Activated CD8-positive, alpha-beta memory T cell treated with anti-CD3 and anti-CD28 coated beads, Interleukin-2, amount 50 U/mL, for 48 hours (primary cell): ENCODE data around the gene GJB1.

ENCODE experiments used
- DNase-seq: peaks from one replicate; pipeline ENCODE4 v3.0.0-alpha.2; 2020

GJB1 gene

GRCh38 chrX:71216485-71216884, 6.5 kb upstream of the GJB1 start:
- no peak for DNase-seq

GRCh38 chrX:71217298-71217697, 5.7 kb upstream of the GJB1 start:
- no peak for DNase-seq

GRCh38 chrX:71221145-71221544, 1.9 kb upstream of the GJB1 start:
- DNase-seq, result no peak

- no peak for DNase-seq
Observed at GRCh38 chrX:71224098-71224708, 1.2 kb downstream of the GJB1 start.

GRCh38 chrX:71225009-71225408, 2.0 kb downstream of the GJB1 start:
- no peak for DNase-seq

GRCh38 chrX:71225676-71226075, 2.7 kb downstream of the GJB1 start:
- DNase-seq, result no peak

- no peak for DNase-seq
Observed at GRCh38 chrX:71227370-71228062, 4.5 kb downstream of the GJB1 start.

GRCh38 chrX:71228063-71228642, 5.1 kb downstream of the GJB1 start:
- no peak for DNase-seq

- DNase-seq, result no peak
Observed at GRCh38 chrX:71235482-71235881, 12.5 kb downstream of the GJB1 start.

- DNase-seq, result no peak
Observed at GRCh38 chrX:71236836-71237235, 13.8 kb downstream of the GJB1 start.

- no peak for DNase-seq
Observed at GRCh38 chrX:71239781-71240180, 16.8 kb downstream of the GJB1 start.

GRCh38 chrX:71241301-71241700, 18.3 kb downstream of the GJB1 start:
- no peak for DNase-seq

- DNase-seq, result no peak
Observed at GRCh38 chrX:71244359-71245128, 21.5 kb downstream of the GJB1 start.

- DNase-seq, result no peak
Observed at GRCh38 chrX:71245159-71245558, 22.1 kb downstream of the GJB1 start.

- no peak for DNase-seq
Observed at GRCh38 chrX:71250841-71251240, 27.8 kb downstream of the GJB1 start.

GRCh38 chrX:71251466-71251973, 28.5 kb downstream of the GJB1 start:
- DNase-seq, result no peak

GRCh38 chrX:71252221-71252620, 29.2 kb downstream of the GJB1 start:
- DNase-seq, result no peak

- peak; percentile 60 for DNase-seq
Observed at GRCh38 chrX:71253253-71254091, 30.4 kb downstream of the GJB1 start.

GRCh38 chrX:71254092-71254963, 31.3 kb downstream of the GJB1 start, which contains the start of gene ZMYM3:
TSS of gene ZMYM3 (minus strand) at chrX:71254140. CDS start at chrX:71253255, 885 bp downstream.
- peak; percentile 86 for DNase-seq

GRCh38 chrX:71256051-71256450, 33.0 kb downstream of the GJB1 start:
- no peak for DNase-seq

- DNase-seq, result no peak
Observed at GRCh38 chrX:71256856-71257255, 33.8 kb downstream of the GJB1 start.
